HepG2 (cell line): ENCODE data around the gene COL26A1. TPM values are rescaled to one million over a fixed set of nuclear protein-coding genes. Genes with fewer than 3 reads are reported as not detected.

ENCODE experiments used
- ATAC-seq: fragments of 200-7000 bp; cut with Tn5 transposase; 3 replicates; pipeline ENCODE4 v1.9.1; 2020; ENCODE audit warnings: mild to moderate bottlenecking, moderate library complexity
- BruUV-seq: library from RNA; stranded (reverse); fragments of 400-500 nt; replicated peaks from 2 replicates; lab custom pipeline; 2021; lab: Mats Ljungman, UMichigan
- CTCF ChIA-PET: fragments of 300-600 bp; formaldehyde crosslinking; extraction: SDS; loops from one replicate; lab custom pipeline; 2021; ENCODE audit warnings: low total read pairs, inconsistent platforms, low intra/inter-chr PET ratio; lab: Yijun Ruan, JAX
- POLR2A ChIA-PET: fragments of 350-600 bp; sonication (Branson Sonifier 250); formaldehyde crosslinking; loops from one replicate; lab custom pipeline; 2020; ENCODE audit warnings: antibody characterized with exemption, inconsistent platforms; lab: Yijun Ruan, JAX
- DNase-seq: peaks from one replicate; pipeline ENCODE4 v3.0.0-alpha.2; 2015; ENCODE audit warnings: low spot score
- FAIRE-seq: peaks from 3 replicates; lab custom pipeline; 2011; peaks lifted over from hg19 to GRCh38; lab: Jason Lieb, UNC
- H2AFZ ChIP-seq: one replicate; pipeline ENCODE4 v1.6.1; 2011; ENCODE audit warnings: low read length, inconsistent platforms
- H3K27ac ChIP-seq: fragments of 300-600 bp; 3 replicates; pipeline ENCODE4 v1.8.0; 2011; ENCODE audit warnings: mixed run types, mild to moderate bottlenecking, mixed read lengths, low read length, inconsistent platforms; ENCODE audit not compliant: insufficient read depth; ENCODE audit errors: extremely low read length
- H3K27me3 ChIP-seq, 2 experiments: fragments of 200-600 bp in 1 of 2; 2 replicates in 1 of 2; 3 replicates in 1 of 2; pipeline versions ENCODE4 v1.6.0 to v1.8.0; 2011; ENCODE audit warnings: low read length in 2 of 2, mild to moderate bottlenecking in 2 of 2, moderate library complexity in 2 of 2, inconsistent platforms in 1 of 2; ENCODE audit not compliant: insufficient read depth in 2 of 2, control insufficient read depth in 1 of 2
- H3K36me3 ChIP-seq, 2 experiments: fragments of 200-600 bp in 1 of 2; replicated peaks in 1 of 2; 2 replicates in 1 of 2; 3 replicates in 1 of 2; pipeline versions ENCODE4 v1.5.1 to v1.8.0; 2011; ENCODE audit warnings: low read length in 2 of 2, inconsistent platforms in 1 of 2; ENCODE audit not compliant: insufficient read depth in 2 of 2, control insufficient read depth in 1 of 2
- H3K4me1 ChIP-seq: 2 replicates; pipeline ENCODE4 v1.5.1; 2012; ENCODE audit warnings: low read length, inconsistent platforms; ENCODE audit not compliant: insufficient read depth
- H3K4me2 ChIP-seq: 2 replicates; pipeline ENCODE4 v1.6.0; 2011; ENCODE audit warnings: low read depth, low read length, inconsistent platforms
- H3K4me3 ChIP-seq, 3 experiments: fragments of 200-600 bp in 1 of 3; sonication (generic), shearing (Covaris generic) in 1 of 3; replicated peaks in 1 of 3; 2 replicates each; pipeline ENCODE4 v1.5.1; 2011 to 2016; ENCODE audit warnings: low read length in 3 of 3, inconsistent platforms in 2 of 3, low read depth in 2 of 3, mild to moderate bottlenecking in 2 of 3, control low read depth in 1 of 3, mixed read lengths in 1 of 3; ENCODE audit not compliant: insufficient read depth in 1 of 3
- H3K79me2 ChIP-seq: one replicate; pipeline ENCODE4 v1.6.1; 2011; ENCODE audit warnings: low read length, inconsistent platforms; ENCODE audit not compliant: insufficient read depth
- H3K9ac ChIP-seq: 2 replicates; pipeline ENCODE4 v1.6.0; 2011; ENCODE audit warnings: mild to moderate bottlenecking, low read depth, low read length, inconsistent platforms; ENCODE audit not compliant: insufficient read depth
- H3K9me3 ChIP-seq: 2 replicates; pipeline ENCODE4 v1.5.1; 2012; ENCODE audit warnings: mild to moderate bottlenecking, low read length
- H4K20me1 ChIP-seq: 2 replicates; pipeline ENCODE4 v1.6.0; 2011; ENCODE audit warnings: inconsistent platforms, mild to moderate bottlenecking, low read length, moderate library complexity; ENCODE audit not compliant: insufficient read depth
- KLF12 ChIP-seq: sonication (generic); formaldehyde crosslinking; IDR thresholded peaks from 2 replicates; pipeline ENCODE4 v1.4.0; 2020; ENCODE audit warnings: missing genetic modification reagents, borderline replicate concordance
- LCORL ChIP-seq, 2 experiments: fragments of 450-650 bp in 1 of 2; sonication (generic) in 1 of 2; formaldehyde crosslinking in 1 of 2; IDR thresholded peaks; 2 replicates each; pipeline versions ENCODE4 v1.5.0 to v1.6.1; 2017 to 2020; ENCODE audit warnings: antibody characterized with exemption in 1 of 2, missing genetic modification reagents in 1 of 2
- SRSF4 ChIP-seq: fragments of 200-400 bp; formaldehyde crosslinking; IDR thresholded peaks from one replicate; pipeline ENCODE4 v1.6.1; 2018; ENCODE audit warnings: mild to moderate bottlenecking, low read depth, low read length, moderate library complexity; ENCODE audit not compliant: poor library complexity, severe bottlenecking
- ZFP62 ChIP-seq: sonication (generic); formaldehyde crosslinking; IDR thresholded peaks from 2 replicates; pipeline ENCODE4 v1.4.0; 2020; ENCODE audit warnings: missing genetic modification reagents
- ZKSCAN1 ChIP-seq: fragments of 150-350 bp; IDR thresholded peaks from 2 replicates; pipeline ENCODE4 v1.6.1; 2014; ENCODE audit warnings: low read length
- ZMYM3 ChIP-seq: sonication (generic); formaldehyde crosslinking; IDR thresholded peaks from 2 replicates; pipeline ENCODE4 v1.5.1; 2020; ENCODE audit warnings: mild to moderate bottlenecking, missing genetic modification reagents
- ZNF7 ChIP-seq: IDR thresholded peaks from 2 replicates; pipeline ENCODE4 v1.6.1; 2016; ENCODE audit warnings: missing biosample characterization, missing genetic modification reagents
- ZNF747 ChIP-seq: sonication (generic); formaldehyde crosslinking; IDR thresholded peaks from 2 replicates; pipeline ENCODE4 v1.8.1; 2023; ENCODE audit warnings: missing genetic modification reagents, mild to moderate bottlenecking, borderline replicate concordance
- ZSCAN29 ChIP-seq: sonication (generic); formaldehyde crosslinking; conservative IDR thresholded peaks from 2 replicates; pipeline ENCODE4 v1.4.0; 2020; ENCODE audit warnings: mild to moderate bottlenecking, missing genetic modification reagents
- WGBS: methylation state at CpG from one replicate; pipeline ENCODE4 v1.1.6; 2017; ENCODE audit warnings: low lambda C conversion rate; 5-methylcytosine and 5-hydroxymethylcytosine counted together
- in situ Hi-C: cut with HindIII; loops from 2 replicates; pipeline ENCODE4 v1.10.0; 2017; ENCODE audit warnings: low pct_unique_long_range_greater_than_20kb; ENCODE audit not compliant: extremely low pct_ligation_motif_present
- intact Hi-C: fragments of 100-400 bp; cut with micrococcal nuclease; formaldehyde crosslinking; loops from one replicate; pipeline ENCODE4 v1.10.0; 2022; ENCODE audit not compliant: unreplicated experiment
- polyA plus RNA-seq, 8 experiments: library from polyadenylated mRNA; depleted of rRNA in 3 of 8; stranded (reverse) in 7 of 8; unstranded in 1 of 8; fragments of >200 nt; fragmentation: Illumina TruSeq in 4 of 8; extraction: Trizol in 4 of 8; gene quantifications; 2 replicates each; pipeline versions ENCODE4 v1.2.1 to v1.2.3, GENCODE V29; 2011 to 2016; ENCODE audit warnings: low read depth in 4 of 8, missing spikeins in 1 of 8, mixed read lengths in 1 of 8; ENCODE audit not compliant: insufficient read depth in 1 of 8
- total RNA-seq, 5 experiments: library from RNA; depleted of rRNA; stranded (reverse); fragments of >200 nt; fragmentation: Illumina TruSeq; extraction: Trizol; gene quantifications; 2 replicates each; pipeline ENCODE4 v1.2.3, GENCODE V29; 2016; ENCODE audit warnings: low read depth in 1 of 5
- TF ChIP-seq, protein P1 (sequence below): sonication (generic); formaldehyde crosslinking; IDR thresholded peaks from 2 replicates; pipeline ENCODE4 v1.4.0; 2020; ENCODE audit warnings: missing genetic modification reagents

COL26A1 gene
- total and polyA plus RNA-seq, 2 of the 13 experiments (the other 11 are each of a cell fraction or from before 2014, with no cell fraction given), result 7.8 to 9.2 TPM

DNA sequence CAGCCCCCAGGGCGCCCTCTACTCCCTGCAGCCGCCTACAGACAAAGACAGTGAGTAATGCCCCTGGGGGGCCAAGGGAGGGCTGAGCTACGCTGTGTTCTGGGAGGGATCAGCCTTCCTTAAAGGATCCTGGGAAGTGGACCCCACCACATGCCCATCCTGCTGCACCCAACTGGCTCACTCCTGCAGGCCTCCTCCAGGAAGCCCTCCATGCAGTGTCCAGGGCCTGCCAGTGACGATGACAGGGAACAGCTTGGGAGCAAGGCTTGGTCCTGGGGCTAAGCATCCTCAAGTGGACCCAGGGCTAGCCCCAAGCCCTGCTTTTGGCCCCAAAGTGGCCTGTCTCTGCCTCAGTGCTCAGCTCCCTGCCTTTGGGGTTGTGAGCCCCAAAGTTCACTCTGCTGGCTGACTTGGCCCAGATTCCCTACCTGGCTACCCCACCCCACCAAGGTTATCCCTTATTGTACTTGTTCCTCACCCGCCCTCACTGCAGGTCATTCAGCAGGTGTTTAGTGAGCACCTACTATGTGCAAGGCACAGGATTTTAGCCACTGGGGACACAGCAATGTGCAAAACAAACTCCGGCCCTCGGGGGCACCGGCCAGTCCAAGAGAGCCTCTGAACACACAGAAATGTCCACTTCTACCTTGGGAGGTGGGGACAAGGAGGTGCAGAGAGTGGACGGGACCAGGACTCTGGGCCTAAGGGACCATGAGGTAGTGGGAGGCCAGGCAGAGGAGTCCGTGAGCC, 182.9 kb downstream of the COL26A1 start:
- no peak for ATAC-seq
- 79% methylated on average over 5 of the region's 10 CpGs for WGBS
- Histone ChIP-seq H3K4me3 (no peak overlapping the region), H3K9me3 (no peaks in the 10 kb centered on the region), H3K4me1 (0 out of 2 replicates have a peak, but pooled peaks cover 2% of the 10 kb centered on the region), H3K9ac (no peak overlapping the region), H2AFZ (no peak overlapping the region), H3K27me3 (no peaks in the 10 kb centered on the region), H3K27ac (no peak overlapping the region), H3K4me2 (no peak overlapping the region), H3K36me3 (no peaks in the 10 kb centered on the region), H3K79me2 (no peaks in the 10 kb centered on the region), H4K20me1 (no peaks in the 10 kb centered on the region)
- ChIA-PET CTCF (no interaction called here), POLR2A (no interaction called here)
- no TSS peak for BruUV-seq
- no peak for FAIRE-seq
- intact Hi-C loops (loop anchor here (10.0 kb wide), 1 partner anchor 689 kb away; no protein-coding TSS in a partner anchor), in situ Hi-C loops (loop anchor here (10.0 kb wide), 2 partner anchors 139 to 269 kb away; partner anchors contain the start of gene CUX1)
- DNase-seq, result no peak
- TF ChIP-seq ZKSCAN1 (peak; percentile 45; the same call in 1 of the 2 replicates), SRSF4 (no peak), LCORL (IDR thresholded peaks at IDR 0.05) (no peak), LCORL (CRISPR knock-in tag; IDR thresholded peaks at IDR 0.05) (no peak)

DNA sequence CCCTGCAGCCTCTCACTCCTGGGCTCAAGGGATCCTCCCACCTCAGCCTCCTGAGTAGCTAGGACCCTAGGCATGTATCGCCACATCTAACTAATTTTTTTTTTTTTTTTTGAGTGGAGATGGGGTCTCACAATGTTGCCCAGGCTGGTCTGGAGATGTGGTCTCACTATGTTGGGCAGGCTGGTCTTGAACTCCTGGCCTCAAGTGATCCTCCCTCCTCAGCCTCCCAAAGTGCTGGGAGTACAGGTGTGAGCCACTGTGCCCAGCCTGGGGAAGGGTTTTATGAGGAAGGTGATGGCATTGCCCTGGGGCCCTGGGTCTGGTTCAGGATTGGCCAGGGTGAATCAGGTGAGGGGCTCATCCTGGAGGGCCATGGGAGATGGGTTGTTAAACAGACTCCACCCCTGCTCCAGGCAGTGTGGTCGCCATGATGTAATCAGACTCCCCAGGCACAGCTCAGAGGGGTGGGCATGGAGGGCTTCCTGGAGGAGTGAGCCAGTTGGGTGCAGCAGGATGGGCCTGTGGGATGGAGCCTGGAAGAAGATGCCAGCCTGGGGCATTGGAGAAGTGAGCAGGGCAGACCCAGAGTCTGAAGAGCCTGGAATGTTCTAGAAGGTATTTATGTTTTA, 183.7 kb downstream of the COL26A1 start:
- Histone ChIP-seq H3K36me3 (no peaks in the 10 kb centered on the region), H3K27me3 (no peaks in the 10 kb centered on the region), H3K9ac (no peak overlapping the region), H2AFZ (no peak overlapping the region), H3K4me1 (0 out of 2 replicates have a peak, but pooled peaks cover 5% of the 10 kb centered on the region), H4K20me1 (no peaks in the 10 kb centered on the region), H3K79me2 (no peaks in the 10 kb centered on the region), H3K4me3 (no peak overlapping the region), H3K27ac (no peak overlapping the region), H3K4me2 (no peak overlapping the region), H3K9me3 (no peaks in the 10 kb centered on the region)
- FAIRE-seq (no peak), ATAC-seq (no peak), DNase-seq (no peak)
- in situ Hi-C loops, result loop anchor here (10.0 kb wide), 2 partner anchors 138 to 268 kb away; partner anchors contain the start of gene CUX1
- intact Hi-C loops, result loop anchor here (10.0 kb wide), 1 partner anchor 688 kb away; no protein-coding TSS in a partner anchor
- ChIA-PET POLR2A (no interaction called here), CTCF (no interaction called here)
- no TSS peak for BruUV-seq
- 94% methylated on average over 1 of the region's 2 CpGs for WGBS
- no peak for TF ChIP-seq ZNF7 (CRISPR knock-in tag)
- no peak for TF ChIP-seq ZFP62 (CRISPR knock-in tag)
- TF ChIP-seq ZMYM3, result no peak
- TF ChIP-seq ZNF747, result no peak
- TF ChIP-seq, protein P1, sequence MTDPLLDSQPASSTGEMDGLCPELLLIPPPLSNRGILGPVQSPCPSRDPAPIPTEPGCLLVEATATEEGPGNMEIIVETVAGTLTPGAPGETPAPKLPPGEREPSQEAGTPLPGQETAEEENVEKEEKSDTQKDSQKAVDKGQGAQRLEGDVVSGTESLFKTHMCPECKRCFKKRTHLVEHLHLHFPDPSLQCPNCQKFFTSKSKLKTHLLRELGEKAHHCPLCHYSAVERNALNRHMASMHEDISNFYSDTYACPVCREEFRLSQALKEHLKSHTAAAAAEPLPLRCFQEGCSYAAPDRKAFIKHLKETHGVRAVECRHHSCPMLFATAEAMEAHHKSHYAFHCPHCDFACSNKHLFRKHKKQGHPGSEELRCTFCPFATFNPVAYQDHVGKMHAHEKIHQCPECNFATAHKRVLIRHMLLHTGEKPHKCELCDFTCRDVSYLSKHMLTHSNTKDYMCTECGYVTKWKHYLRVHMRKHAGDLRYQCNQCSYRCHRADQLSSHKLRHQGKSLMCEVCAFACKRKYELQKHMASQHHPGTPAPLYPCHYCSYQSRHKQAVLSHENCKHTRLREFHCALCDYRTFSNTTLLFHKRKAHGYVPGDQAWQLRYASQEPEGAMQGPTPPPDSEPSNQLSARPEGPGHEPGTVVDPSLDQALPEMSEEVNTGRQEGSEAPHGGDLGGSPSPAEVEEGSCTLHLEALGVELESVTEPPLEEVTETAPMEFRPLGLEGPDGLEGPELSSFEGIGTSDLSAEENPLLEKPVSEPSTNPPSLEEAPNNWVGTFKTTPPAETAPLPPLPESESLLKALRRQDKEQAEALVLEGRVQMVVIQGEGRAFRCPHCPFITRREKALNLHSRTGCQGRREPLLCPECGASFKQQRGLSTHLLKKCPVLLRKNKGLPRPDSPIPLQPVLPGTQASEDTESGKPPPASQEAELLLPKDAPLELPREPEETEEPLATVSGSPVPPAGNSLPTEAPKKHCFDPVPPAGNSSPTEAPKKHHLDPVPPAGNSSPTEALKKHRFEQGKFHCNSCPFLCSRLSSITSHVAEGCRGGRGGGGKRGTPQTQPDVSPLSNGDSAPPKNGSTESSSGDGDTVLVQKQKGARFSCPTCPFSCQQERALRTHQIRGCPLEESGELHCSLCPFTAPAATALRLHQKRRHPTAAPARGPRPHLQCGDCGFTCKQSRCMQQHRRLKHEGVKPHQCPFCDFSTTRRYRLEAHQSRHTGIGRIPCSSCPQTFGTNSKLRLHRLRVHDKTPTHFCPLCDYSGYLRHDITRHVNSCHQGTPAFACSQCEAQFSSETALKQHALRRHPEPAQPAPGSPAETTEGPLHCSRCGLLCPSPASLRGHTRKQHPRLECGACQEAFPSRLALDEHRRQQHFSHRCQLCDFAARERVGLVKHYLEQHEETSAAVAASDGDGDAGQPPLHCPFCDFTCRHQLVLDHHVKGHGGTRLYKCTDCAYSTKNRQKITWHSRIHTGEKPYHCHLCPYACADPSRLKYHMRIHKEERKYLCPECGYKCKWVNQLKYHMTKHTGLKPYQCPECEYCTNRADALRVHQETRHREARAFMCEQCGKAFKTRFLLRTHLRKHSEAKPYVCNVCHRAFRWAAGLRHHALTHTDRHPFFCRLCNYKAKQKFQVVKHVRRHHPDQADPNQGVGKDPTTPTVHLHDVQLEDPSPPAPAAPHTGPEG (CRISPR knock-in tag), result no peak
- no peak for TF ChIP-seq ZSCAN29
- no peak for TF ChIP-seq KLF12 (CRISPR knock-in tag)
- TF ChIP-seq LCORL (IDR thresholded peaks at IDR 0.05), result no peak
- TF ChIP-seq LCORL (CRISPR knock-in tag; IDR thresholded peaks at IDR 0.05), result no peak
